NCI-H146 treated with DMSO at 0.1 percent for 48 hours (cell line): ENCODE data around the gene CTNNBL1.

ENCODE experiments used
- DNase-seq: peaks from one replicate; lab custom pipeline; 2025; ENCODE audit not compliant: unreplicated experiment; lab: John Stamatoyannopoulos, UW

The CTNNBL1 gene

DNA sequence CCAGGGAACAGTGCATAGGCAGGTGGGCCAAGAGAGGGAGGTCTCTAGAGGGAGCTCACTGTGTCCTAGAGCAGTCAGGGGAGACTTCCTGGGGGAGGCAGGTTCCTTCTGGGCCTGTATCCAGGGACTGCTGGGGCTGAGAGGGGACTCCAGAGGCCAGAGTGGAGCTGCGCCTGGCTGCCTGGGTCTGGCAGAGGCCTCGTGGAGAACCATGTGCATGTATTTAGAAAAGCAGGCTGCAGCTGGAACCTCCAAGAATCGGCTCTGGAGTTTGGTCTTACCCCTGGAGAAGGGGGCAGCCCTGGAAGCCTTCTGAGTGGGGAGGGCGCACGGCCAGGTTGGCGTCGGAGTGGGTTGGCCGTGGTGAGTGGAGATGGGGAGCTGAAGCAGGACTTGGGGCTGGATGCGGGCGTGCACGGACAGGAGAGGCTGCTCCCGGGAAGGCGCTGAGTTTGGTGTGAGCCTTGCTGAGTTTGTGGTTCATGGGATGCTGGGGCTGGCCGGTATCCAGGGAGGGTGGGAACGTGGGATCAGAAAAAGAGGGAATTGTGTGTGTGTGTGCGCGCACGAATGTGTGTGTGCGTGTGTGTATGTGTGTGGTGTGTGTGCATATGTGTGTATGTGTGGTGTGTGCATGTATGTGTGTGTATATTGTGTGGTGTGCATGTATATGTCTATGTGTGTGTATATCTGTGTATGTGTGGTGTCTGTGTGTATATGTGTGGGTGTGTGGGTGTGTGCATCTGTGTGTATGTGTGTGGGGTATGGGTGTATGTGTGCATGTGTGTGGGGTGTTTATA lies 219.9 kb downstream of the CTNNBL1 start:
- no peak for DNase-seq

GRCh38 chr20:37914367-37914671 lies 220.5 kb downstream of the CTNNBL1 start:
- no peak for DNase-seq

DNA sequence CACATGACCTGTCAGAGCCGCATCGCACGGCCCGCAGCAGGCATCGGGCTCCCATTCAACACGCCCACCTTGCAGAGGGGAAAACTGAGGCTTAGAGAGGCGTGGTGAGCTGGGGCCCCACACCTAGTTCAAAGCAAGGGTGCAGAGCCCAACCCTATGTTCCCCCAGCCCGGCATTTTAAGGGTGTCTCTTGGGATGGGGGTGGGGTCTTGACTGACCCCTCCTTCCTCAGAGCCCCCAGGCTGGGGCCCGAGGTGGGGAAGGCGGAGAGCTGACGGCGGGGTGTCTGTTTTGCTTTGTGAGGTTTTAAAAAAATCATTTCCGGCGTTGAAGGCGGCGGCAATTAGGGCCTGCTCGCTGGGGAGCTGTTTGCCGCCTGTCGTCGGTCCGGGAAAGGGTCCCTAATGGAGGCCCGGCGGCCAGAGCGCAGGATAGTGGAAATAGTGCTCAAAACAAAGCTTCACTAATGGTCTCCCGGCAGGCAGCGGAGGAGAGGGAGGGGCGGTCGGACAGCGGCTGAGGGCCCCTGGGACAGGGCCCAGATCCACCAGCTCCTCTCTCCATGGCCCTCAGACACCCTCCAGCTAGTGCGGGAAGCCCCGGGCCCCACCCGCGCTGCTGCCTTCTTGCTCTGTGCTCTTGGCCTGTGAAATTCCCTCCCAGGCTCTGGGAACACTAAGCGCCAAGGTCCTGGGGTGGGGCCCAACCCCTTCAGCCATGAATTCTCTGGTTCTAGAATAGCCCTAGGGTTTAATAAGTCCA lies 221.0 kb downstream of the CTNNBL1 start:
- DNase-seq: peak; percentile 80

GRCh38 chr20:37915434-37915787 lies 221.6 kb downstream of the CTNNBL1 start:
- no peak for DNase-seq

- DNase-seq: peak; percentile 8
Observed at GRCh38 chr20:37915800-37916570, 222.2 kb downstream of the CTNNBL1 start.

DNA sequence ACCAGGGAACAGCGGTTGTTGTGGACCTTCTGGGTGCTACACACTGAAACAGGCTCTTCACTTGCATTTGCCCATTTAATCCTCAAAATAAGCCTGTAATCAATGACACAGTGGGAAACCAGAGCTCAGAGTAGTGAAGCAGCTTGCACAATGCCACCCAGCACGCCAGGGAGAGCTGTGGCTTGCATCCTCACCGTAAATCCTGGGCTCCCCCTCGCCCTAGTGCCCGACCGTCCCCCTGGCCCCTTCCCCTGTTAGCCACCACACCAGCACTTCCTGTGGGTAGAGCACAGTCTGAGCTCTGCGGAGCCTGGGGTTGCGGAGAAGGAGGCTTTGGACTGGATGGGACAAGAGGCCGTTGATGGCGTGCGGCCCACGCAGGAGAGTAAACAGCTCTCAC lies 223.6 kb downstream of the CTNNBL1 start:
- no peak for DNase-seq

- no peak for DNase-seq
Observed at GRCh38 chr20:37918035-37918434, 224.2 kb downstream of the CTNNBL1 start.

GRCh38 chr20:37919389-37920040 lies 225.7 kb downstream of the CTNNBL1 start:
- peak; percentile 51 for DNase-seq

DNA sequence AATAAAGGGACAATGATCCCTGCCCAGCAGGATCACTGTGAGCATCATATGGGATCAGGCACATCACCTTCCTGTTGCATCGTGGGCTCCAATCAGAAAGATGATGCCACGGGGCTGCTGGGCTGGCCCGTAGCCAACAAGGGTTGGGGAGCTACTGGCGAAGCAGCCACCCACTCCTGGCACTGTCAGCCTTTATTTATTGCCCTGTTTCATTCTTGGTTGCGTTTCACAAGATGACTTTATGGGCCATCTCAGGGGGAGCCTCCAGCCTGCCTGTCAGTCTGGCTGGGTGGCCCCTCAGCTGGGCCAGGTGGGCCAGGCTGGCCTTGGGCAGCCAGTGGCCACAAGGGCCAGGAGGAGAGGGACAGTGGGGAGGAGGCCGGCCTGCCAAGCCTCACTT lies 226.4 kb downstream of the CTNNBL1 start:
- no peak for DNase-seq

GRCh38 chr20:37920679-37921322 lies 227.0 kb downstream of the CTNNBL1 start:
- DNase-seq: no peak

DNA sequence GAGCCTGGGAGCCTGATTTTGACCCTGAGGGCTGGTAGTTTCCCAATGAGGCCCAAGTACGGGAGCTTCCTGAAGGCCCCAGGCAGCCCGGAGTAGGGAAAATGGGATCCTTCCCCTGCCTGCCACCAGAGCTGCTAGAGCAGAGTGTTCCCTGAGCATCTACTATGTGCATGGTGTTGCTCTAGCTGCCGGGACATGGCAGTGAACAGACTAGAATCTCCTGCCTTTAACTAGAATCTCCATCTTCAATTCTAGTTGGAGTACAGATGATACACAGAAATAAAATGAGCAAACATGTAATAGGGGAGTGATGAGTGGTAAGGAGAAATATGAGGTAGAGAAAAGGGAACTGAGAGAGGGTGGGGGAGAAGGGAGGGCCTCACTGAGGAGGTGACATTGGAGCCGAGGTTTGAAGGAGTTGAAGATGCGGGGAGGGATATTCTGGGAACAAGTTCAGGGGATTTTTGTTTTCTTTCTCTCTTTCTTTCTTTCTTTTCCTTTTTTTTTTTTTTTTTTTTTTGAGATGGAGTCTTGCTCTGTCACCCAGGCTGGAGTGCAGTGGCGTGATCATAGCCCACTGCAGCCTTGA lies 227.6 kb downstream of the CTNNBL1 start:
- DNase-seq: no peak
